ENCODE results near the gene C1S. TPM values are rescaled to one million over a fixed set of nuclear protein-coding genes. Genes with fewer than 3 reads are reported as not detected.

The C1S gene
- total and polyA plus RNA-seq, 2 experiments from 2014 or later, result 195 to 200 TPM

DNA sequence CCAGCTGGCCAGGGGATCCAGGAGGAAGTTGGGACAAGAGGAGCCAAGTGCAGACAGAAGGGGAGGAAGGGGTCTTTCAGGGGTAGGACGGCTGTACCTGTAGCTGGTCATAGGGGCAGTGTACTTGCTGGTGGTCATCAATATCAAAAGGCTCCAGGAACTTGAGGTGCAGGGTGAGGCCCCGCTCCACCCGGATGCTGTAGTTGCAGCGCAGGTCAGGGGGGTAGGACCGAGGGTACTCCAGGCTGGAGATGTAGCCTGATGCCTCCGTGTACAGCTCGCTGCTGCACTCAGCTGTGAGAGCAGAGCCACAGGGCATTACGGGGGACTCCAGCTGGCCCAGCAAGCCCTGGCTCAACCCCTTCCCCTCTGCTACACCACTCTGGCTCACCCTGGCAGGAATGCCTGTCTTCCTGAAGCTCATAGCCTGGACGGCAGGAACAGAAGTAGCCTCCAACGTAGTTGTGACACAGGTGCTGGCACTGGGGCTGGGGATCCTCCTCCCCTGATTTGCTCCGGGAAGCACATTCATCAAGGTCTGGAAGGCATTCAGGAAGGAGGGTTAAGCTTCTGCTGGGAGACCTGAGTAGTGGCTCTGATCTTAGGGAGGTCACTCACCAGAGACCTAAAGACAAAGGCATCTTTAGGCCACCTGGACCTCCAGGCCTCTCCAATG lies 28.8 kb downstream of the C1S start:
- Histone ChIP-seq H3K4me2 (ENCODE audit: unreplicated experiment) (no peak overlapping the region), H3K27ac (no peak overlapping the region), H3K9ac (no peak overlapping the region), H3K4me1 (ENCODE audit: insufficient read depth) (peaks cover 17% of the 10 kb centered on the region), H3K36me3 (ENCODE audit: low read depth) (no peaks in the 10 kb centered on the region; the same call in 1 of the 2 replicates), H3K79me2 (ENCODE audit: insufficient read depth) (no peaks in the 10 kb centered on the region), H2AFZ (no peak overlapping the region), H4K20me1 (ENCODE audit: insufficient read depth) (no peaks in the 10 kb centered on the region), H3F3A (ENCODE audit: insufficient read depth) (peaks cover 17% of the 10 kb centered on the region), H3K27me3 (replicated peaks; ENCODE audit: insufficient read depth) (no peaks in the 10 kb centered on the region), H3K4me3 (no peak overlapping the region), H3K9me3 (ENCODE audit: low read depth) (no peaks in the 10 kb centered on the region), H3K9me2 (ENCODE audit: insufficient read depth) (no peaks in the 10 kb centered on the region)
- no peak for DNase-seq
- in situ Hi-C loops (cut with MboI), result no loop called here
- 71 to 75% methylated on average over 11 of the region's 11 CpGs for WGBS, 2 experiments (ENCODE audit: low coverage in 1 of 2, low lambda C conversion rate in 2 of 2, missing lambda C conversion rate in 2 of 2)
- TF ChIP-seq EZH2 (IDR thresholded peaks at IDR 0.05; ENCODE audit: insufficient read depth, poor library complexity, severe bottlenecking) (no peak), EZH2phosphoT487 (IDR thresholded peaks at IDR 0.05; ENCODE audit: insufficient read depth, low read depth) (no peak)

DNA sequence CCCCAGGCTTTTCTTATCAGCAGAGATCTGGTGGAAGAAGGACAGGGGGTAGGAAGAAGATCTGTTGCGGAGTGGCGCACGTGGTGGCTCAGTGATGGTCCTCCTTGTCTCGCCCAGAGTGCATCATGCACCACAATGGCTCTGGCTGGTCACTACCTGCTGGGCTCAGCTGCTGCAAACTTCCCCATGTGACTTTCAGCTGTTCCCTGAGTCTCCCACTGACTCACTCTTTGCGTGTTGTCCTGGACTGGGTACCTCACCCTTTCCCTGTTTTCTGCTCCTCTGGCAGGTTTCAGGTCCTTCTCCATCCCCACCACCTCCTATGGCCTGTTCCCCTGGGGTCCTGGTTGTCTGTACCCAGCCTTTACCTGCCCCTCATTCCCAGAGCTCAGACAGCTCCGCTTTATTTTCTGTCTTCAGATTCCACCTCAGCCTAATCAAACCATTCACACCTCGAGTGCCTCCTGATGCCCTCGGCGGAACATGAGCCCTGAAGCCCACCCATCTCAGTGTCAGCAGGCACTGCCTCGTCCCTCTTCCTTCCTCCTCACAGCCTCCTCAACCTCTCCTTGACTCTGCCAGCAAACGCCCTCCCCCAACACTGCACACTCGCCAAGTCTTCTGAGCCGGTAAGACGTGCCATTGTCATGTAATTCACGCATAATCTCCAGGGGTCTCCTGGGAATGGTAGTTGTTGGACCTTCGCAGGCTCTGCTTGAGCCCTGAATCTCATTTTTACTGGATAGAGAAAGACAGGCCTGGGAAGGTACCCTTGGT lies 29.9 kb downstream of the C1S start:
- Histone ChIP-seq H2AFZ (no peak overlapping the region), H3K9me3 (ENCODE audit: low read depth) (no peaks in the 10 kb centered on the region), H3K9ac (no peak overlapping the region), H3K36me3 (ENCODE audit: low read depth) (no peaks in the 10 kb centered on the region), H3F3A (ENCODE audit: insufficient read depth) (peaks cover 25% of the 10 kb centered on the region), H3K9me2 (ENCODE audit: insufficient read depth) (no peaks in the 10 kb centered on the region), H4K20me1 (ENCODE audit: insufficient read depth) (no peaks in the 10 kb centered on the region), H3K4me3 (no peak overlapping the region), H3K27ac (no peak overlapping the region), H3K4me2 (ENCODE audit: unreplicated experiment) (no peak overlapping the region), H3K79me2 (ENCODE audit: insufficient read depth) (no peaks in the 10 kb centered on the region), H3K27me3 (replicated peaks; ENCODE audit: insufficient read depth) (no peaks in the 10 kb centered on the region), H3K4me1 (ENCODE audit: insufficient read depth) (peaks cover 22% of the 10 kb centered on the region)
- 66 to 69% methylated on average over 16 of the region's 16 CpGs for WGBS, 2 experiments (ENCODE audit: low coverage in 1 of 2, low lambda C conversion rate in 2 of 2, missing lambda C conversion rate in 2 of 2)
- peak; percentile 59 for DNase-seq
- no peak for TF ChIP-seq EZH2 (IDR thresholded peaks at IDR 0.05; ENCODE audit: insufficient read depth, poor library complexity, severe bottlenecking)
- no peak for TF ChIP-seq EZH2phosphoT487 (IDR thresholded peaks at IDR 0.05; ENCODE audit: insufficient read depth, low read depth)
- in situ Hi-C loops (cut with MboI), result no loop called here

DNA sequence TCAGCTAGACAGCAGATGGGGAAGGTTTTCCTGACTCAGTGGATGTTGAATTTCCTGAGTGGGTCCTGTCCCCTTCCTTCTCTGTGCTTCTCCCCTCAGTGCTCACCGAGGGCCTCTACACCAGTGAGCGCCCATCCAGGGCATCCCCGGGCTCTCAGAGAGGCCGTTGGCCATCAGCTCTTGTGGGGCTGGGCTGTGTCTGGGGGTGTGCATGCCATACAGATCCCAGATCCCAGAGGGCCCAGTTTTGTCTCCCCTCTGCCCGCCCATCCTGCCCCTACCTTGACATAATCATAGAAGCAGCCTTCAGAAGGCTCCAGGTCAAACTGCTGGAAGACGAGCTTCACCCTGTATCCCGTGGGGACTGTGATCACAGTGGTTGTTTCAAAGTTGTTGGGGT lies 30.7 kb downstream of the C1S start:
- Histone ChIP-seq H3K36me3 (ENCODE audit: low read depth) (no peaks in the 10 kb centered on the region), H3F3A (ENCODE audit: insufficient read depth) (peaks cover 25% of the 10 kb centered on the region), H4K20me1 (ENCODE audit: insufficient read depth) (no peaks in the 10 kb centered on the region), H3K9ac (peak overlapping the region; percentile 67), H3K27ac (no peak overlapping the region), H3K4me3 (peak overlapping the region; percentile 75; the same call in 1 of the 2 replicates), H3K9me3 (ENCODE audit: low read depth) (no peaks in the 10 kb centered on the region), H3K27me3 (replicated peaks; ENCODE audit: insufficient read depth) (no peaks in the 10 kb centered on the region), H3K4me1 (ENCODE audit: insufficient read depth) (peaks cover 22% of the 10 kb centered on the region), H2AFZ (0 out of 2 replicates have a peak overlapping the region, but pooled peaks have one; percentile 75), H3K79me2 (ENCODE audit: insufficient read depth) (no peaks in the 10 kb centered on the region), H3K9me2 (ENCODE audit: insufficient read depth) (no peaks in the 10 kb centered on the region), H3K4me2 (ENCODE audit: unreplicated experiment) (peak overlapping the region; percentile 85)
- in situ Hi-C loops (cut with MboI), result no loop called here
- DNase-seq, result no peak
- TF ChIP-seq EZH2 (IDR thresholded peaks at IDR 0.05; ENCODE audit: insufficient read depth, poor library complexity, severe bottlenecking), result no peak
- TF ChIP-seq EZH2phosphoT487 (IDR thresholded peaks at IDR 0.05; ENCODE audit: insufficient read depth, low read depth), result no peak
- WGBS, 2 experiments (ENCODE audit: low coverage in 1 of 2, low lambda C conversion rate in 2 of 2, missing lambda C conversion rate in 2 of 2), result 35 to 40% methylated on average over 7 of the region's 7 CpGs

DNA sequence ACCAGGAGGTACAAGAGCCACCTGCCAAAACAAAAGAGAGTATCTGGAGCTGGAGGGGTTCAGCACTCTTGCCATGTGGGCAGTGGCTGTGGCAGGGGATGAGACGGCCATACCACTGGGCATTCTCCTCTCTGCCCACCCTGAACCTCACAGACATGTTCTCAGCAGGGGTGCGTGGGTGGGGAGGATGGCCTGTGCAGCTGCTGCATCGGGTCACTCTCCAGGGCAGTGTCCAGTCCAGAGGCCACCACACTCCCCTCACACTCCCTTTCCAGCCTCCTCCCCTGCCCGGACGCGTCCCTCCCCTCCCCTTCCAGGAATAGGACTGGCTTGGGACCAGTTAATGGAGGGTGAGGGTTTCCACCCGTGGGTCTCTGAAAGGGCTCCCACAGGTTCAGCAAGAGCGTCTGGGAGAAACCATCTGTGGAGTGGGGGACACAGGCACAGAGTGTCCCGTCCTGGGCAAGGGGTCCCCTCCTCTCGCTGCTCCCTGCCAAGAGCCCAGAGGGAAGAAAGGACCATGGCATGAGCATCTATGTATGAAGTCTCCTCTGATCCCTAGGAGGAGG lies 31.2 kb downstream of the C1S start:
- no peaks in the 10 kb centered on the region for H4K20me1 ChIP-seq (ENCODE audit: insufficient read depth)
- no peak overlapping the region for H3K27ac ChIP-seq
- H3K36me3 ChIP-seq (ENCODE audit: low read depth), result no peaks in the 10 kb centered on the region
- in situ Hi-C loops (cut with MboI), result no loop called here
- H3K27me3 ChIP-seq (replicated peaks; ENCODE audit: insufficient read depth), result no peaks in the 10 kb centered on the region
- peaks cover 22% of the 10 kb centered on the region for H3K4me1 ChIP-seq (ENCODE audit: insufficient read depth)
- no peaks in the 10 kb centered on the region for H3K79me2 ChIP-seq (ENCODE audit: insufficient read depth)
- peak overlapping the region; percentile 75 for H2AFZ ChIP-seq
- WGBS, 2 experiments (ENCODE audit: low coverage in 1 of 2, low lambda C conversion rate in 2 of 2, missing lambda C conversion rate in 2 of 2), result 3 to 6% methylated on average over 7 to 10 of the region's 10 CpGs
- peak; percentile 43 for DNase-seq
- peak overlapping the region; percentile 75 for H3K4me3 ChIP-seq
- H3K4me2 ChIP-seq (ENCODE audit: unreplicated experiment), result peak overlapping the region; percentile 85
- TF ChIP-seq EZH2phosphoT487 (IDR thresholded peaks at IDR 0.05; ENCODE audit: insufficient read depth, low read depth) (no peak), EZH2 (IDR thresholded peaks at IDR 0.05; ENCODE audit: insufficient read depth, poor library complexity, severe bottlenecking) (no peak)
- H3K9me3 ChIP-seq (ENCODE audit: low read depth), result no peaks in the 10 kb centered on the region
- no peaks in the 10 kb centered on the region for H3K9me2 ChIP-seq (ENCODE audit: insufficient read depth)
- peak overlapping the region; percentile 67 for H3K9ac ChIP-seq
- H3F3A ChIP-seq (ENCODE audit: insufficient read depth), result peaks cover 25% of the 10 kb centered on the region
